Esophagus squamous epithelium (tissue), 5 donors: Measurements from ENCODE around the gene ETV6. TPM values are rescaled to one million over a fixed set of nuclear protein-coding genes. Genes with fewer than 3 reads are reported as not detected.
A peak's percentile ranks its signal among the peaks of the same experiment; 100 is the strongest.

ENCODE experiments used
- DNase-seq: peaks from one replicate; lab custom pipeline; 2025; lab: John Stamatoyannopoulos, UW
- H3K27ac ChIP-seq, 4 donors: fragments of 200-600 bp; sonication (generic); one replicate each; pipeline ENCODE4 v1.5.1; 2016 to 2019; ENCODE audit warnings: mild to moderate bottlenecking in 1 of 4
- H3K27me3 ChIP-seq, 4 donors: fragments of 200-600 bp; sonication (generic); 1 replicate in 3 of 4; 2 replicates in 1 of 4; pipeline versions ENCODE4 v1.5.1 to v1.6.0; 2017 to 2021; ENCODE audit warnings: antibody characterized with exemption in 1 of 4
- H3K36me3 ChIP-seq, 3 donors: fragments of 200-600 bp; sonication (generic); one replicate each; pipeline ENCODE4 v1.5.1; 2016 to 2019
- H3K4me1 ChIP-seq, 3 donors: fragments of 200-600 bp; sonication (generic); one replicate each; pipeline ENCODE4 v1.5.1; 2017 to 2019
- H3K4me3 ChIP-seq, 4 donors: fragments of 200-600 bp; sonication (generic); 1 replicate in 3 of 4; 2 replicates in 1 of 4; pipeline ENCODE4 v1.5.1; 2016 to 2019; ENCODE audit warnings: mild to moderate bottlenecking in 2 of 4, moderate library complexity in 1 of 4
- H3K9me3 ChIP-seq, 3 donors: fragments of 200-600 bp; sonication (generic); one replicate each; pipeline ENCODE4 v1.5.1; 2016 to 2019
- POLR2A ChIP-seq, 4 donors: fragments of 450-650 bp; IDR thresholded peaks; one replicate each; pipeline ENCODE4 v1.6.1; 2017; ENCODE audit warnings: antibody characterized with exemption in 4 of 4, mild to moderate bottlenecking in 4 of 4, moderate library complexity in 3 of 4
- WGBS, 2 donors: methylation state at CpG; one replicate each; pipeline ENCODE4 v1.1.5; 2018; 5-methylcytosine and 5-hydroxymethylcytosine counted together
- intact Hi-C: fragments of 100-400 bp; cut with DNase I; formaldehyde crosslinking; loops from one replicate; pipeline ENCODE4 v1.15.0; 2022
- total RNA-seq, 4 donors: library from RNA; depleted of rRNA; stranded (reverse); fragments of >200 nt; gene quantifications; one replicate each; pipeline ENCODE4 v1.1.0, GENCODE V29; 2016
- TF ChIP-seq, protein P1 (sequence below), 6 experiments: fragments of 450-650 bp in 4 of 6; fragments of 200-600 bp in 2 of 6; sonication (generic) in 2 of 6; IDR thresholded peaks; one replicate each; pipeline ENCODE4 v1.5.1; 2016 to 2019; ENCODE audit warnings: antibody characterized with exemption in 6 of 6, mild to moderate bottlenecking in 4 of 6, moderate library complexity in 4 of 6
- donor health status: DM: yes; HTN: yes; CAD: no.

ETV6 gene
- total RNA-seq, 4 donors from 2014 or later: 11.3 to 17.3 (median 13.8) TPM

DNA sequence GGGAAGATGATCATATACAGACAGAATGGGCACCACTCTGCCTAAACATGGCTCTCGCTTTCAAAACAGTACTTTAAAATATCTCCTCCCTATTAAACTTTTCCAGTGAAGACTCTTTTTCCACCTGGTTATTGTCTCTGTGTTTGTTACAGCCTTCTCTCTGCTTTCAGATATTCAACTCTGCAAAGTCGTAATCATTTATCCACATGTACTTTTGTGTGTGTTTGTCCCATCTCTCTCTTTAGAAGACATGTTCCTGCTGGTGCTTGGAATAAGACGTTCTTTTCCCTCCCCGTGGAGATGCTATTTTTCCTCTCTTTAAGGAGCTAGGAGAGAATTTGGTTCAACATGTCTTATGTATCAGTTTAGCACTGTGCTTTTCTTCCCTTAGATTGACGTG lies 45.1 kb downstream of the ETV6 start:
- 59 to 64% methylated on average over 5 of the region's 5 CpGs for WGBS, 2 donors
- TF ChIP-seq, protein P1, sequence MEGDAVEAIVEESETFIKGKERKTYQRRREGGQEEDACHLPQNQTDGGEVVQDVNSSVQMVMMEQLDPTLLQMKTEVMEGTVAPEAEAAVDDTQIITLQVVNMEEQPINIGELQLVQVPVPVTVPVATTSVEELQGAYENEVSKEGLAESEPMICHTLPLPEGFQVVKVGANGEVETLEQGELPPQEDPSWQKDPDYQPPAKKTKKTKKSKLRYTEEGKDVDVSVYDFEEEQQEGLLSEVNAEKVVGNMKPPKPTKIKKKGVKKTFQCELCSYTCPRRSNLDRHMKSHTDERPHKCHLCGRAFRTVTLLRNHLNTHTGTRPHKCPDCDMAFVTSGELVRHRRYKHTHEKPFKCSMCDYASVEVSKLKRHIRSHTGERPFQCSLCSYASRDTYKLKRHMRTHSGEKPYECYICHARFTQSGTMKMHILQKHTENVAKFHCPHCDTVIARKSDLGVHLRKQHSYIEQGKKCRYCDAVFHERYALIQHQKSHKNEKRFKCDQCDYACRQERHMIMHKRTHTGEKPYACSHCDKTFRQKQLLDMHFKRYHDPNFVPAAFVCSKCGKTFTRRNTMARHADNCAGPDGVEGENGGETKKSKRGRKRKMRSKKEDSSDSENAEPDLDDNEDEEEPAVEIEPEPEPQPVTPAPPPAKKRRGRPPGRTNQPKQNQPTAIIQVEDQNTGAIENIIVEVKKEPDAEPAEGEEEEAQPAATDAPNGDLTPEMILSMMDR (IDR thresholded peaks at IDR 0.05): no peak
- no peak for TF ChIP-seq POLR2A (IDR thresholded peaks at IDR 0.05)
- no peaks in the 10 kb centered on the region for H3K27me3 ChIP-seq
- H3K27ac ChIP-seq: peak overlapping the region in 3 of 4 donors; percentile 54 to 65 (median 64)
- H3K9me3 ChIP-seq: no peaks in the 10 kb centered on the region
- intact Hi-C loops: no loop called here
- H3K36me3 ChIP-seq: no peaks in the 10 kb centered on the region
- no peak overlapping the region for H3K4me3 ChIP-seq
- no peak for DNase-seq
- peaks cover 22 to 70% (median 27%) of the 10 kb centered on the region in 3 donors for H3K4me1 ChIP-seq

DNA sequence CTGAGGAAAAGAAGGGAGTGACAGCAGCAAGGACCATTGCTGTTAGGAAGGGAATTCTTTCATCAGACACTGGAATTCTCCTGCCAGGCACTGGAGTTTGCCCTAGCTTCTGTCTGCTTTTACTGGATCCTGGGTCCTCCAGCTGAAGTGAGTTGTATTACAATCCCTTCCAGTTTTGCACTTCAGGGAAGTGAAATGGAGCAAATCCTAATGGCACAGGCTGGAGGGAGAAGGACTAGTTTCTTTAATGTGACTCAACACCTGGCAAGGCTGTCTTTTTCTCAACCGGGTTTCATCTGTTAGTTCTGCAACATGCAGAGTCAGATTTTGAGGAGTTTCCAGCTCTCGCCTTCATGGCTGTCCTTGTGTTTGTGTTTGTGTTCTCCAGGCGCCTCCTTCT lies 45.8 kb downstream of the ETV6 start:
- H3K36me3 ChIP-seq: no peaks in the 10 kb centered on the region
- H3K4me1 ChIP-seq: peaks cover 22 to 70% (median 27%) of the 10 kb centered on the region in 3 donors
- no peaks in the 10 kb centered on the region for H3K27me3 ChIP-seq
- intact Hi-C loops: no loop called here
- TF ChIP-seq, protein P1 (IDR thresholded peaks at IDR 0.05): peak in 1 of 6 experiments; percentile 16
- TF ChIP-seq POLR2A (IDR thresholded peaks at IDR 0.05): no peak
- 45 to 50% methylated on average over 2 of the region's 3 CpGs for WGBS, 2 donors
- H3K9me3 ChIP-seq: no peaks in the 10 kb centered on the region
- peak overlapping the region; percentile 23 to 65 (median 59) for H3K27ac ChIP-seq
- H3K4me3 ChIP-seq: no peak overlapping the region
- no peak for DNase-seq

DNA sequence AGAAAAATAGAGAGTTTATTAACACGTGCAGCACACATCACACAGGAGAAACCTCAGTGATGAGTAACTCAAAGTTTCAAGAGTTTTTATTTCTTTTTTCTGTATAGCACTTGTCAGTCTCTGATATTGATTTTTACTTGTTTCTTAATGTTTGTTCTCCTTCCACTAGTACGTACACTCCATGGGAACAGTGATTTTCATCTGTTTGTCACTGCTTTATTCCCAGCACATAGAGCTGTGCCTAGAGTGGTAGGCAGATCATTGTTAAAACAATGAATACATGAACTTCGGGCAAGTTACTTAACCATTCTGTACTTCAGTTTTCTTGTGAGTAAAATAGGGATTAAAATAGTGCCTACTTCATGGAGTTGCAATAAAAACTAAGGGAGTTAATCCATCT lies 46.6 kb downstream of the ETV6 start:
- Histone ChIP-seq H3K4me3 (no peak overlapping the region), H3K4me1 (peaks cover 22 to 73% (median 27%) of the 10 kb centered on the region in 3 donors), H3K9me3 (no peaks in the 10 kb centered on the region), H3K27ac (peak overlapping the region in 2 of 4 donors; percentile 54 to 65), H3K27me3 (no peaks in the 10 kb centered on the region), H3K36me3 (no peaks in the 10 kb centered on the region)
- intact Hi-C loops: no loop called here
- WGBS, 2 donors: 79 to 86% methylated on average over 3 of the region's 3 CpGs
- TF ChIP-seq, protein P1 (IDR thresholded peaks at IDR 0.05): no peak
- TF ChIP-seq POLR2A (IDR thresholded peaks at IDR 0.05): no peak
- DNase-seq: no peak

DNA sequence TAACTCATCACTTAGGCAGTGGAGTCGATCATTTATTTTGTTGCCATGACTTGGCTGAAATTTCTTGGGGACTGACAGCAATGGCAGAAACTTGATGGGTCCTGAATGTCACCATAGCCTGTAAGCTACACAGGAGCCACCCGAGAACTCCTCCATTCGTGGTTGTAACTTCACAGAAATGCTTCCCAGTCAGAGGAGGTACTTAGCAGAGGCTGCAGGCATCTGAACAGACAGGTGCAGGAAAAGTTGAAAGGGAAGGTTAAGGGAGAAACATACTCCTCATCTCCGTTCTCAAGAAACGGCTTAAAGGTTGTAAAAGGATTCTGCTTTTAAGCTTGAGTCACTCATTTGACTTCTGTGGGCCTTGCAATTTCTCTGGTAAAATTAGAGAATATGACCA lies 47.7 kb downstream of the ETV6 start:
- TF ChIP-seq, protein P1 (IDR thresholded peaks at IDR 0.05): no peak
- TF ChIP-seq POLR2A (IDR thresholded peaks at IDR 0.05): no peak
- peaks cover 22 to 80% (median 27%) of the 10 kb centered on the region in 3 donors for H3K4me1 ChIP-seq
- no peaks in the 10 kb centered on the region for H3K27me3 ChIP-seq
- intact Hi-C loops: no loop called here
- H3K27ac ChIP-seq: peak overlapping the region in 3 of 4 donors; percentile 45 to 66 (median 51)
- H3K4me3 ChIP-seq: no peak overlapping the region
- DNase-seq: no peak
- H3K36me3 ChIP-seq: no peaks in the 10 kb centered on the region
- H3K9me3 ChIP-seq: no peaks in the 10 kb centered on the region
- WGBS, 2 donors: 92% methylated on average over 5 of the region's 5 CpGs

DNA sequence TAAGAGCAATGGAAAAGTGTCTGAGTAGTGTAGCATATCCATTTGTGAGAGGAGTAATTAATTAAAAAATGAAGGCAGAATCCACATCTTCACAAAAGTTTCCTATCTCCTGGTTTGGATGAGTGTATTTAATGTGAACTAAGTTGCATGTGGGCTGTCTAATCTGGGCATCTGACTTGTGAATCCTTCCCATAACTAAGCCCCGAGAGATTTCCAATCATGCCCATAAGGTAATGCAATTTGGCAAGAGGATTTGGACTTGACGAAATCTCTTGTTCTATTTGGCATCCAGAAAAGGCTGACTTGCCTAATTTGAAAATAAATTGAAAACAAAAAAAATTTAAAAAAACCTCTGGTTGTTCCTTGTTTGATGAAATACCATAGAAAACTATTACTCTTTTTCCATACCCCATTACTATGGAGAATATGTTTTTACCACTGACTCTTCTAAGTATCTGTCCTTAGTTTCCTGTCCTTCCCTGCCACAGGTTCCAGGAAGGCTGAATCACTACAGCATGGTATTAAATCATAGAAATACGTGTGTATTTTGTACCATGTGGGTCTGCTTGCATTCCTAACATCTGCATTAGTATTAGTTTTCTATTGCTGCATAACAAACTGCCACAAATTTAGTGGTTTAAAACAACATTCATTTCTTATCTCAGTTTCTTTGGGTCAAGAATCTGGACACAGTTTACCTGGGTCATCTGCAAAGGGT lies 48.4 kb downstream of the ETV6 start:
- TF ChIP-seq, protein P1 (IDR thresholded peaks at IDR 0.05): no peak
- TF ChIP-seq POLR2A (IDR thresholded peaks at IDR 0.05): no peak
- no peak for DNase-seq
- Histone ChIP-seq H3K4me1 (peaks cover 22 to 77% (median 27%) of the 10 kb centered on the region in 3 donors), H3K36me3 (no peaks in the 10 kb centered on the region), H3K4me3 (no peak overlapping the region), H3K27ac (peak overlapping the region in 3 of 4 donors; percentile 45 to 66 (median 51)), H3K9me3 (no peaks in the 10 kb centered on the region), H3K27me3 (no peaks in the 10 kb centered on the region)
- intact Hi-C loops: no loop called here
- WGBS, 2 donors: 22 to 31% methylated on average over 3 of the region's 3 CpGs
